ENCODE data around the gene EXO1. TPM values are rescaled to one million over a fixed set of nuclear protein-coding genes. Genes with fewer than 3 reads are reported as not detected.

EXO1 gene
- total RNA-seq, 1 experiment from 2014 or later, result 18.5 TPM

DNA sequence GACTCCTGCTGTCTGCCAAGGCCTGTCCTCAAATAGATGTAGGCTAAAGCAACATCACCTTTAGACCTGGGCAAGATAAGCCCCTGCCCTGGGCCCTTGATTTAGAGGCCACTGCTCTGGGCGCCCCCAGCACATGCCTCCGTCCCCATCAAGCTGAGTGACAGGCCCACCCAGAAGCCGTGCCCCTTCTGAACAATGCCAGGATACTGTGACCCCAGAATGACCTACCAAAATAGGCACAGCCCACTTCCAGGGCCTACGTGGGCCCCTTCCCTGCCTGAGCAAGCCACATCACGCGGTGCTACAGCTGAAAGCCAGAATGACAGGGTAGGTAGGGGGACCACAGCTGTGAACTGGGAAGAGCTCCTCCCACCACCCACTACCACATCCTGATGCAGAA, 84.8 kb downstream of the EXO1 start:
- Histone ChIP-seq H3K36me3 (ENCODE audit: control insufficient read depth, insufficient read depth, low read length) (no peaks in the 10 kb centered on the region), H3K9me3 (no peaks in the 10 kb centered on the region), H3K4me1 (peaks cover under 1% of the 10 kb centered on the region; the same call in 1 of the 2 replicates), H3K4me3 (ENCODE audit: low read depth, low read length) (no peak overlapping the region), H3K27me3 (replicated peaks; ENCODE audit: control insufficient read depth, insufficient read depth, low read length) (no peaks in the 10 kb centered on the region)
- POLR2A ChIA-PET, result no interaction called here
- no peaks in the 10 kb centered on the region for H3K9me3 Mint-ChIP-seq (ENCODE audit: unreplicated experiment)
- H3K36me3 Mint-ChIP-seq (ENCODE audit: insufficient read depth, unreplicated experiment), result no peaks in the 10 kb centered on the region
- H3K27me3 Mint-ChIP-seq (ENCODE audit: insufficient read depth, unreplicated experiment), result no peaks in the 10 kb centered on the region
- DNase-seq, result no peak
- no TSS peak for BruUV-seq (replicated peaks)
- H3K27ac Mint-ChIP-seq (ENCODE audit: unreplicated experiment), result no peak overlapping the region
- H3K4me3 Mint-ChIP-seq (ENCODE audit: unreplicated experiment), result no peak overlapping the region
- intact Hi-C loops (cut with micrococcal nuclease; ENCODE audit: unreplicated experiment), result no loop called here
- CTCF ChIA-PET, result no interaction called here
- TF ChIP-seq, protein P1, sequence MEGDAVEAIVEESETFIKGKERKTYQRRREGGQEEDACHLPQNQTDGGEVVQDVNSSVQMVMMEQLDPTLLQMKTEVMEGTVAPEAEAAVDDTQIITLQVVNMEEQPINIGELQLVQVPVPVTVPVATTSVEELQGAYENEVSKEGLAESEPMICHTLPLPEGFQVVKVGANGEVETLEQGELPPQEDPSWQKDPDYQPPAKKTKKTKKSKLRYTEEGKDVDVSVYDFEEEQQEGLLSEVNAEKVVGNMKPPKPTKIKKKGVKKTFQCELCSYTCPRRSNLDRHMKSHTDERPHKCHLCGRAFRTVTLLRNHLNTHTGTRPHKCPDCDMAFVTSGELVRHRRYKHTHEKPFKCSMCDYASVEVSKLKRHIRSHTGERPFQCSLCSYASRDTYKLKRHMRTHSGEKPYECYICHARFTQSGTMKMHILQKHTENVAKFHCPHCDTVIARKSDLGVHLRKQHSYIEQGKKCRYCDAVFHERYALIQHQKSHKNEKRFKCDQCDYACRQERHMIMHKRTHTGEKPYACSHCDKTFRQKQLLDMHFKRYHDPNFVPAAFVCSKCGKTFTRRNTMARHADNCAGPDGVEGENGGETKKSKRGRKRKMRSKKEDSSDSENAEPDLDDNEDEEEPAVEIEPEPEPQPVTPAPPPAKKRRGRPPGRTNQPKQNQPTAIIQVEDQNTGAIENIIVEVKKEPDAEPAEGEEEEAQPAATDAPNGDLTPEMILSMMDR (IDR thresholded peaks at IDR 0.05; ENCODE audit: insufficient read depth in 1 of 2, low read depth in 1 of 2, low read length in 1 of 2, severe bottlenecking in 1 of 2, unreplicated experiment in 1 of 2), result no peak
- H3K4me1 Mint-ChIP-seq (ENCODE audit: low read depth, unreplicated experiment), result no peaks in the 10 kb centered on the region

DNA sequence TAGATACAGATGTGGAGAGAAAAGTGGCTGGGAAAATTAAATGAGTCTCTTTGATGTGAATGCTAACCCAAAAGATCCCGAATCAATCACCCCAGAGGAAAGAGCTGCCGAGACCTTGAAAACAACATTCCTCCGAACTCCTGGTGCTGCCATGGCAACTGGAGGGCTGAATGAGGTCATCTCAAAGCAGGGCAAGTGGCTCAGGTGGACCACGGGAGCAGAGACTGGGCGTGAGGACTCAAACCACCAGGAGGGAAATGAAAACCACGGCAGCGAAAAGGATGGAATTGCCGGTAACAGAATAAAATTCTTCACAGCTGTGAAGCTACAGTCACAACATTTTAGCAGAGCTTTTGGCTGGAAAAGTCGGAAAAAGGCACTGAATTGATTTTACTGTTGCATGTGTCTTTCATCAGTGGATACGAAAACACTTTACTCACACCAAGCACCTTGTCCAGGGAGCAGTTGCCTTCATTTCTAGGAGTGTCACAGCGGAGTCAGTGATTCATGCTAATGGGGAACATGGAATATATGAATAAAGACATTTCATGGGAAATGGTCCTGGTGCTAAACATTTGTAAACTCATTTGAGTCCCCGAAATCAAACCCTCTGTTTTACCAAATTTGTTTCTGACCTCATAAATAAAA, 86.3 kb downstream of the EXO1 start:
- H3K4me1 ChIP-seq, result no peaks in the 10 kb centered on the region; the same call in 1 of the 2 replicates
- Mint-ChIP-seq H3K27me3 (ENCODE audit: insufficient read depth, unreplicated experiment) (no peaks in the 10 kb centered on the region), H3K36me3 (ENCODE audit: insufficient read depth, unreplicated experiment) (no peaks in the 10 kb centered on the region), H3K4me3 (ENCODE audit: unreplicated experiment) (no peak overlapping the region), H3K9me3 (ENCODE audit: unreplicated experiment) (no peaks in the 10 kb centered on the region), H3K27ac (ENCODE audit: unreplicated experiment) (no peak overlapping the region), H3K4me1 (ENCODE audit: low read depth, unreplicated experiment) (no peaks in the 10 kb centered on the region)
- no peaks in the 10 kb centered on the region for H3K36me3 ChIP-seq (ENCODE audit: control insufficient read depth, insufficient read depth, low read length)
- TF ChIP-seq, protein P1 (IDR thresholded peaks at IDR 0.05; ENCODE audit: insufficient read depth in 1 of 2, low read depth in 1 of 2, low read length in 1 of 2, severe bottlenecking in 1 of 2, unreplicated experiment in 1 of 2), result no peak
- intact Hi-C loops (cut with micrococcal nuclease; ENCODE audit: unreplicated experiment), result no loop called here
- ChIA-PET CTCF (no interaction called here), POLR2A (interaction anchor here (0.6 kb wide), 1 partner anchor 141 kb away, joined by 7 read pairs; no protein-coding TSS in a partner anchor)
- H3K4me3 ChIP-seq (ENCODE audit: low read depth, low read length), result no peak overlapping the region
- no peaks in the 10 kb centered on the region for H3K27me3 ChIP-seq (replicated peaks; ENCODE audit: control insufficient read depth, insufficient read depth, low read length)
- no peak for DNase-seq
- BruUV-seq (replicated peaks), result no TSS peak
- no peaks in the 10 kb centered on the region for H3K9me3 ChIP-seq

DNA sequence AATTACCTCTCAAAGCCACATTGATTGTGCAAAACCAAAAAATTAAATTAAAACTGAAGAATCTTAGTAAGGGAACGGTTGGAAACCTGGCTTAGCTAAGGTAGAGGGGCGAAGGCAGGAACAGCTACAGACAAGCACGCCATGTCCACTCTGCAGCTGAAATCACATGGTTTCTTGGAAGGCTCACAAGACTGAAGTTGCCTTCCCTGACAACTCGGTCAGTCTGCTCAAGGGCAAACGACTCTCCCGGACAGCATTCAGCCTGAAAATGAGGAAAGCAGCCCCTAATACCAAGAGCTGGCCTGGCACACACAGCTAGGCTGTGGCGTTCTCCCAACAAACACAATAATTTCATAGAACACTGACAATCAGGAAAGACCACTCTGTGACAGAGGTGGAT, 86.9 kb downstream of the EXO1 start:
- Mint-ChIP-seq H3K36me3 (ENCODE audit: insufficient read depth, unreplicated experiment) (no peaks in the 10 kb centered on the region), H3K9me3 (ENCODE audit: unreplicated experiment) (no peaks in the 10 kb centered on the region), H3K27ac (ENCODE audit: unreplicated experiment) (no peak overlapping the region), H3K27me3 (ENCODE audit: insufficient read depth, unreplicated experiment) (no peaks in the 10 kb centered on the region), H3K4me1 (ENCODE audit: low read depth, unreplicated experiment) (no peaks in the 10 kb centered on the region), H3K4me3 (ENCODE audit: unreplicated experiment) (no peak overlapping the region)
- Histone ChIP-seq H3K4me1 (no peaks in the 10 kb centered on the region; the same call in 1 of the 2 replicates), H3K4me3 (ENCODE audit: low read depth, low read length) (no peak overlapping the region), H3K27me3 (replicated peaks; ENCODE audit: control insufficient read depth, insufficient read depth, low read length) (no peaks in the 10 kb centered on the region), H3K9me3 (no peaks in the 10 kb centered on the region), H3K36me3 (ENCODE audit: control insufficient read depth, insufficient read depth, low read length) (no peaks in the 10 kb centered on the region)
- intact Hi-C loops (cut with micrococcal nuclease; ENCODE audit: unreplicated experiment), result no loop called here
- ChIA-PET CTCF (no interaction called here), POLR2A (interaction anchor here (0.6 kb wide), 1 partner anchor 141 kb away, joined by 7 read pairs; no protein-coding TSS in a partner anchor)
- DNase-seq, result no peak
- BruUV-seq (replicated peaks), result no TSS peak
- TF ChIP-seq, protein P1 (IDR thresholded peaks at IDR 0.05; ENCODE audit: insufficient read depth in 1 of 2, low read depth in 1 of 2, low read length in 1 of 2, severe bottlenecking in 1 of 2, unreplicated experiment in 1 of 2), result no peak

Other genes with a start within 250 kb of the EXO1 start
- gene CHML, start 207.8 kb upstream of the EXO1 start, total RNA-seq (2022), result 27.0 and 29.2 TPM in 2 replicates
- gene OPN3, start 207.8 kb upstream of the EXO1 start, total RNA-seq (2022), result 6.9 and 7.8 TPM in 2 replicates
- not detected in 2 replicates for gene WDR64, start 195.9 kb upstream of the EXO1 start, total RNA-seq (2022)
- gene BECN2, start 109.6 kb downstream of the EXO1 start, total RNA-seq (2022), result not detected in 2 replicates
- gene MAP1LC3C, start 150.9 kb downstream of the EXO1 start, total RNA-seq (2022), result 0.72 and 0.86 TPM in 2 replicates